Pancreas (tissue), 10 donors: ENCODE results near the gene PLIN3. TPM values are rescaled to one million over a fixed set of nuclear protein-coding genes. Genes with fewer than 3 reads are reported as not detected.
"Not testable (repeated sequence)": the region's sequence is repeated elsewhere in the genome, so short reads cannot be mapped to it uniquely, and the experiment has no call there.

ENCODE experiments used
- ATAC-seq, 4 donors: fragments of 200-7000 bp; cut with Tn5 transposase; one replicate each; pipeline versions ENCODE4 v1.8.0 to v1.9.1; 2020; ENCODE audit warnings: mild to moderate bottlenecking in 4 of 4, moderate library complexity in 4 of 4
- DNase-seq, 6 donors: peaks; one replicate each; pipeline ENCODE4 v3.0.0-alpha.2; 2020
- FAIRE-seq: peaks from 2 replicates; lab custom pipeline; 2012; peaks lifted over from hg19 to GRCh38; lab: Jason Lieb, UNC
- H3K27ac ChIP-seq, 4 donors: fragments of 200-600 bp; sonication (generic); 1 replicate in 3 of 4; 2 replicates in 1 of 4; pipeline versions ENCODE4 v1.5.0 to v1.8.0; 2020
- H3K27me3 ChIP-seq, 4 donors: fragments of 200-600 bp; one replicate each; pipeline ENCODE4 v1.8.0; 2021
- H3K36me3 ChIP-seq, 3 donors: fragments of 200-600 bp; sonication (generic) in 1 of 3; one replicate each; pipeline versions ENCODE4 v1.5.0 to v1.8.0; 2020 to 2021
- H3K4me1 ChIP-seq, 3 donors: fragments of 200-600 bp; one replicate each; pipeline ENCODE4 v1.8.0; 2021
- H3K4me3 ChIP-seq, 4 donors: fragments of 200-600 bp; sonication (generic) in 2 of 4; one replicate each; pipeline versions ENCODE4 v1.5.0 to v1.8.0; 2020 to 2021
- H3K9me3 ChIP-seq, 4 donors: fragments of 200-600 bp; one replicate each; pipeline ENCODE4 v1.8.0; 2021
- CTCF ChIP-seq, 4 donors: fragments of 200-600 bp; sonication (generic) in 3 of 4; IDR thresholded peaks; one replicate each; pipeline versions ENCODE4 v1.5.0 to v1.8.0; 2021; ENCODE audit warnings: antibody characterized with exemption in 4 of 4
- WGBS, 2 donors: extraction: QIAGEN DNeasy Blood & Tissue Kit; methylation state at CpG; one replicate each; pipeline ENCODE4 v1.1.7; 2013; 5-methylcytosine and 5-hydroxymethylcytosine counted together
- intact Hi-C, 3 donors: fragments of 100-400 bp; cut with DNase I; formaldehyde crosslinking; loops; one replicate each; pipeline versions ENCODE4 v1.11.1 to v1.14.2; 2022
- polyA plus RNA-seq, 2 donors: library from polyadenylated mRNA; stranded (reverse); fragments of 200-250 nt; gene quantifications; one replicate each; pipeline ENCODE4 v1.2.3, GENCODE V29; 2013
- total RNA-seq, 6 donors: library from RNA; stranded (reverse); fragmentation: NEBNext Ultra II Directional in 4 of 6; extraction: Animal tissue kit (Norgen Biotek cat#: 25700) in 4 of 6; gene quantifications; one replicate each; pipeline versions ENCODE4 v1.2.1 to v1.2.4, GENCODE V29; 2021 to 2023
- donor health status: healthy with polysubstance abuse.
- donor health status: DM: no; HTN: no; CAD: no; lungs with moderate emphysema.
- donor health status: DM: no; HTN: no; CAD: no.
- donor health status: control.
- donor health status: control.
- donor health status: Bipolar disorder and iron deficiency.
- donor health status: DM: yes; HTN: yes; CAD: no.
- donor health status: DM: no; HTN: no; CAD: no.
- donor health status: DM: no; HTN: no; CAD: no.
- donor health status: DM: yes; HTN: yes; CAD: no.

Gene PLIN3
- total and polyA plus RNA-seq, 8 donors = 9.3 to 34.2 (median 13.0) TPM

GRCh38 chr19:4852484-4852883 lies 15.0 kb downstream of the PLIN3 start:
- peak in 2 of 4 donors; percentile 13 to 23 for ATAC-seq
- WGBS, 2 donors = 94% methylated on average over 6 of the region's 6 CpGs
- no peaks in the 10 kb centered on the region for H3K4me1 ChIP-seq
- no peak for FAIRE-seq
- no peaks in the 10 kb centered on the region for H3K27me3 ChIP-seq
- no peak for DNase-seq
- no peak overlapping the region for H3K4me3 ChIP-seq
- peaks cover 0 to 12% (median 0%) of the 10 kb centered on the region in 3 donors for H3K36me3 ChIP-seq
- TF ChIP-seq CTCF (IDR thresholded peaks at IDR 0.05) = no peak
- intact Hi-C loops = loop anchor here in 2 of 3 donors (5.0 to 10.0 kb wide), 2 partner anchors 40 to 48 kb away; no protein-coding TSS in a partner anchor
- H3K27ac ChIP-seq = no peak overlapping the region
- H3K9me3 ChIP-seq = no peaks in the 10 kb centered on the region

DNA sequence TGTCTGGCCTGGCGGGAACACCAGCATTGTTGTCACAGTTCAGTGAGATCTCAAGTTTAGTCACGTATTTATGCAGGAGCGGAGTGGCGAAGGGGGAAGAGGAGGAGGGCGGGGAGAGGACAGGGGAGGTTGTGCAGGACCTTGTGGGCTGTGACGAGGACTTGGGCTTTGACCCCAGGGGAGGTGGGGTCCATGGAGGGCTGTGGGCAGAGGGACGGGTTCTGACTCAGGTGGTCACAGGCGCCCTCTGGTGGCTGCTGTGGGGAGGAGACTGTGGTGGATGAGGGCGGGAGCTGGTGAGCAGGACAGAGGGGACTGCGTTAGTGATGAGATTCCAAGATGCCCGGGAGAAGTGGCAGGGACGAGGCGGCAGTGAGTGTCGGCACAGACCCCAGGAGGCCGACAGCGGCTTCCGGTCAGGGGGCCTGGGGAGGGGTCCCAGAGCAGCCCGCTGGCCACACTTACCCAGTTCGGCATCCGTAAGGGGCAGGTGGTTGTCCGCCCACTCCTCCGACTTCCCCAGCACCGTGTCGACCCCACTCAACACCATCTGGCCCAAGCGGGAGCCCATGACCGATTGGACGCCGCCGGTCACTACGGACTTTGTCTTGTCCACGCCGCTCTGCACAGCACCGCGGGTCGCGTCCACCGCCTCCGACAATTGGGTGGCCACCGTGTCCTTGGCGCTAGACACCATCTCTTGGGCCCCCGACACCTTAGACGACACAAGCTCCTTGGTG lies 15.7 kb downstream of the PLIN3 start:
- Histone ChIP-seq H3K4me3 (no peak overlapping the region), H3K4me1 (no peaks in the 10 kb centered on the region), H3K27me3 (no peaks in the 10 kb centered on the region), H3K27ac (no peak overlapping the region), H3K9me3 (no peaks in the 10 kb centered on the region), H3K36me3 (peaks cover 0 to 7% (median 0%) of the 10 kb centered on the region in 3 donors)
- peak; percentile 43 to 77 (median 76) for TF ChIP-seq CTCF (IDR thresholded peaks at IDR 0.05)
- intact Hi-C loops = loop anchor here in 2 of 3 donors (5.0 to 10.0 kb wide), 2 partner anchors 39 to 47 kb away; no protein-coding TSS in a partner anchor
- peak; percentile 47 to 88 (median 66) for DNase-seq
- no peak for FAIRE-seq
- peak; percentile 63 to 94 (median 84) for ATAC-seq
- 75 to 80% methylated on average over 38 to 42 of the region's 42 CpGs for WGBS, 2 donors

DNA sequence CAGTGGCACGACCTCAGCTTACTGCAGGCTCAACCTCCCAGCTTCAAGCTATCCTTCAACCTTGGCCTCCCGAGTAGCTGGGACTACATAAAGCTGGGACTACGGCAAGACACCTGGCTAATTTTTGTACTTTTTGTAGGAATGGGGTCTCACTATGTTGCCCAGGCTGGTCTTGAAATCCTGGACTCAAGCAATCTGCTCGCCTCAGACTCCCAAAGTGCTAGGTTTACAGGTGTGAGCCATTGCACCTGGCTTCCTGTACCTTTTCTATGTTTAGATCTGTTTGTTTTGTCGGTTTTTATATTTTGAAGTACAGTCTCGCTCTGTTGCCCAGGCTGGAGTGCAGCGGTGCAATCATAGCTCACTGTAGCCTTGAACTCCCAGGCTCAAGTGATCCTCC lies 18.4 kb downstream of the PLIN3 start:
- Histone ChIP-seq H3K27ac (no peak overlapping the region), H3K27me3 (no peaks in the 10 kb centered on the region), H3K4me1 (no peaks in the 10 kb centered on the region), H3K9me3 (no peaks in the 10 kb centered on the region), H3K36me3 (peaks cover 0 to 8% (median 5%) of the 10 kb centered on the region in 3 donors), H3K4me3 (no peak overlapping the region)
- DNase-seq (no peak), FAIRE-seq (no peak), ATAC-seq (no peak)
- no peak for TF ChIP-seq CTCF (IDR thresholded peaks at IDR 0.05)
- WGBS, 2 donors = 87 to 89% methylated on average over 7 of the region's 7 CpGs
- intact Hi-C loops = no loop called here

- H3K27ac ChIP-seq = no peak overlapping the region
- FAIRE-seq = no peak
- H3K36me3 ChIP-seq = peaks cover 0 to 9% (median 5%) of the 10 kb centered on the region in 3 donors
- TF ChIP-seq CTCF (IDR thresholded peaks at IDR 0.05) = no peak
- no peak for ATAC-seq
- no peak overlapping the region for H3K4me3 ChIP-seq
- no peaks in the 10 kb centered on the region for H3K27me3 ChIP-seq
- intact Hi-C loops = no loop called here
- H3K4me1 ChIP-seq = no peaks in the 10 kb centered on the region
- 96 to 99% methylated on average over 23 of the region's 23 CpGs for WGBS, 2 donors
- no peak for DNase-seq
- H3K9me3 ChIP-seq = no peaks in the 10 kb centered on the region
Observed at GRCh38 chr19:4847190-4847973, 20.1 kb downstream of the PLIN3 start.

DNA sequence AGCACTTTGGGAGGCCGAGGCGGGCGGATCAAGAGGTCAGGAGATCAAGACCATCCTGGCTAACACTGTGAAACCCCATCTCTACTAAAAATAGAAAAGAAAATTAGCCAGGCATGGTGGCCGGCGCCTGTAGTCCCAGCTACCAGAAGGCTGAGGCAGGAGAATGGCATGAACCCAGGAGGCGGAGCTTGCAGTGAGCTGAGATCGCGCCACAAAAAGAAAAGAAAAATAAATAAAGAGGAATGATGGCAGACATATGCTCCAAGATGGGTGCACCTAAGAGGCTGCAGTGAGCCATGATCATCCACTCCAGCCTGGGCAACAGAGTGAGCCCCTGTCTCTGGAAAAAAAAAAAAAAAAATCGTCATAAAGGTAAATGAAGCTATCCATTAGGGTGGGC lies 21.5 kb downstream of the PLIN3 start:
- WGBS, 2 donors = 85 to 88% methylated on average over 6 to 9 of the region's 9 CpGs

More for the DNA sequence above, 21.5 kb downstream of the PLIN3 start:
- intact Hi-C loops, H3K36me3 ChIP-seq, H3K27me3 ChIP-seq, ATAC-seq, DNase-seq, H3K27ac ChIP-seq, H3K9me3 ChIP-seq, FAIRE-seq, H3K4me3 ChIP-seq, H3K4me1 ChIP-seq: not testable (repeated sequence)
